GM23338 (cell line): ENCODE results near the gene SYT7. TPM values are rescaled to one million over a fixed set of nuclear protein-coding genes. Genes with fewer than 3 reads are reported as not detected.
A peak's percentile ranks its signal among the peaks of the same experiment; 100 is the strongest.

Source experiments
- ATAC-seq: fragments of 200-7000 bp; cut with Tn5 transposase; 3 replicates; pipeline ENCODE4 v1.9.1; 2020
- DNase-seq: peaks from one replicate; pipeline ENCODE4 v3.0.0-alpha.2; 2015; ENCODE audit warnings: low spot score
- H2AFZ ChIP-seq: fragments of 200-600 bp; sonication (generic); 2 replicates; pipeline ENCODE4 v1.8.0; 2016; ENCODE audit warnings: antibody characterized with exemption, mild to moderate bottlenecking, moderate library complexity
- H3F3A ChIP-seq: fragments of 200-600 bp; sonication (generic); replicated peaks from 2 replicates; pipeline ENCODE4 v1.8.0; 2017; ENCODE audit warnings: antibody characterized with exemption, mixed run types, low read depth
- H3K27ac ChIP-seq: fragments of 200-600 bp; sonication (generic); 2 replicates; pipeline ENCODE4 v1.6.1; 2016; ENCODE audit warnings: low read depth
- H3K27me3 ChIP-seq: fragments of 200-600 bp; sonication (generic); 2 replicates; pipeline ENCODE4 v1.8.0; 2016; ENCODE audit warnings: mild to moderate bottlenecking, mixed run types, moderate library complexity; ENCODE audit not compliant: insufficient read depth
- H3K36me3 ChIP-seq: fragments of 200-600 bp; sonication (generic); 2 replicates; pipeline ENCODE4 v1.8.0; 2016; ENCODE audit warnings: mild to moderate bottlenecking; ENCODE audit not compliant: insufficient read depth
- H3K4me1 ChIP-seq: fragments of 200-600 bp; sonication (generic); 2 replicates; pipeline ENCODE4 v1.8.0; 2016; ENCODE audit warnings: mild to moderate bottlenecking, moderate library complexity; ENCODE audit not compliant: insufficient read depth
- H3K4me2 ChIP-seq: fragments of 200-600 bp; sonication (generic); 2 replicates; pipeline ENCODE4 v1.7.1; 2017; ENCODE audit warnings: mixed run types
- H3K4me3 ChIP-seq: fragments of 200-600 bp; sonication (generic); 2 replicates; pipeline ENCODE4 v1.6.1; 2016; ENCODE audit warnings: mixed run types
- H3K79me2 ChIP-seq: fragments of 200-600 bp; sonication (generic); replicated peaks from 2 replicates; pipeline ENCODE4 v1.8.0; 2017; ENCODE audit warnings: mild to moderate bottlenecking; ENCODE audit not compliant: insufficient read depth
- H3K9me2 ChIP-seq: fragments of 200-600 bp; sonication (generic); 2 replicates; pipeline ENCODE4 v1.8.0; 2017; ENCODE audit not compliant: insufficient read depth
- H4K20me1 ChIP-seq: fragments of 200-600 bp; sonication (generic); replicated peaks from 2 replicates; pipeline ENCODE4 v1.8.0; 2017; ENCODE audit warnings: mild to moderate bottlenecking; ENCODE audit not compliant: insufficient read depth
- H3K27ac Mint-ChIP-seq: 2 replicates; pipeline ENCODE4 v1.8.0; 2020; ENCODE audit warnings: inconsistent platforms, mild to moderate bottlenecking, moderate library complexity, mixed read lengths
- H3K27me3 Mint-ChIP-seq: 3 replicates; pipeline ENCODE4 v1.8.0; 2022; ENCODE audit warnings: low read depth, mild to moderate bottlenecking, moderate library complexity, mixed read lengths, inconsistent platforms; ENCODE audit not compliant: insufficient read depth, poor library complexity
- H3K36me3 Mint-ChIP-seq: 3 replicates; pipeline ENCODE4 v1.8.0; 2021; ENCODE audit warnings: low read depth, mild to moderate bottlenecking, inconsistent platforms, moderate library complexity, mixed read lengths
- H3K4me1 Mint-ChIP-seq: 3 replicates; pipeline ENCODE4 v1.8.0; 2020; ENCODE audit warnings: mild to moderate bottlenecking, inconsistent platforms, mixed read lengths
- H3K4me3 Mint-ChIP-seq: 3 replicates; pipeline ENCODE4 v1.8.0; 2021; ENCODE audit warnings: moderate library complexity, mild to moderate bottlenecking, inconsistent platforms, mixed read lengths
- H3K9me3 Mint-ChIP-seq: 3 replicates; pipeline ENCODE4 v1.8.0; 2020; ENCODE audit warnings: moderate library complexity, mild to moderate bottlenecking, inconsistent platforms, mixed read lengths
- CREB1 ChIP-seq: fragments of 250-450 bp; sonication (Bioruptor Pico); IDR thresholded peaks from 2 replicates; pipeline ENCODE4 v1.5.0; 2020; ENCODE audit warnings: low read depth, mild to moderate bottlenecking, moderate library complexity
- ETS1 ChIP-seq: IDR thresholded peaks from 2 replicates; pipeline ENCODE4 v1.6.1; 2016; ENCODE audit warnings: antibody characterized with exemption
- EZH2phosphoT487 ChIP-seq: fragments of 200-600 bp; sonication (generic); IDR thresholded peaks from one replicate; pipeline ENCODE4 v1.8.1; 2018; ENCODE audit warnings: antibody characterized with exemption; ENCODE audit not compliant: unreplicated experiment
- JUNB ChIP-seq: IDR thresholded peaks from one replicate; pipeline ENCODE4 v1.6.1; 2016; ENCODE audit warnings: antibody characterized with exemption; ENCODE audit not compliant: unreplicated experiment
- NANOG ChIP-seq: IDR thresholded peaks from 2 replicates; pipeline ENCODE4 v1.6.1; 2016; ENCODE audit warnings: antibody characterized with exemption, borderline replicate concordance
- ZNF114 ChIP-seq: fragments of 250-450 bp; sonication (Bioruptor Pico); IDR thresholded peaks from 2 replicates; pipeline ENCODE4 v1.5.0; 2020; ENCODE audit warnings: mild to moderate bottlenecking, moderate library complexity
- ZNF331 ChIP-seq: fragments of 250-450 bp; sonication (Bioruptor Pico); IDR thresholded peaks from 2 replicates; pipeline ENCODE4 v1.5.0; 2020; ENCODE audit warnings: low read depth, mild to moderate bottlenecking, moderate library complexity
- ZNF462 ChIP-seq: fragments of 250-450 bp; sonication (Bioruptor Pico); IDR thresholded peaks from 2 replicates; pipeline ENCODE4 v1.5.0; 2020; ENCODE audit warnings: mild to moderate bottlenecking, moderate library complexity
- polyA plus RNA-seq: library from polyadenylated mRNA; unstranded; fragments of >200 nt; fragmentation: Nextera tagmentation; extraction: Ambion mirVana; gene quantifications from 2 replicates; pipeline ENCODE4 v1.2.1, GENCODE V29; 2016
- total RNA-seq: library from RNA; depleted of rRNA; stranded (reverse); fragments of >200 nt; shearing (Covaris generic); gene quantifications from 2 replicates; pipeline ENCODE4 v1.2.3, GENCODE V29; 2014
- TF ChIP-seq, protein P1 (sequence below), 2 experiments: fragments of 200-600 bp in 1 of 2; sonication (generic) in 1 of 2; conservative IDR thresholded peaks; 2 replicates each; pipeline versions ENCODE4 v1.5.1 to v1.6.1; 2016 to 2017; ENCODE audit warnings: antibody characterized with exemption in 2 of 2, low read depth in 2 of 2, mild to moderate bottlenecking in 2 of 2, moderate library complexity in 1 of 2

Gene SYT7
- total and polyA plus RNA-seq, 2 experiments from 2014 or later: 1.6 to 10.3 TPM

DNA sequence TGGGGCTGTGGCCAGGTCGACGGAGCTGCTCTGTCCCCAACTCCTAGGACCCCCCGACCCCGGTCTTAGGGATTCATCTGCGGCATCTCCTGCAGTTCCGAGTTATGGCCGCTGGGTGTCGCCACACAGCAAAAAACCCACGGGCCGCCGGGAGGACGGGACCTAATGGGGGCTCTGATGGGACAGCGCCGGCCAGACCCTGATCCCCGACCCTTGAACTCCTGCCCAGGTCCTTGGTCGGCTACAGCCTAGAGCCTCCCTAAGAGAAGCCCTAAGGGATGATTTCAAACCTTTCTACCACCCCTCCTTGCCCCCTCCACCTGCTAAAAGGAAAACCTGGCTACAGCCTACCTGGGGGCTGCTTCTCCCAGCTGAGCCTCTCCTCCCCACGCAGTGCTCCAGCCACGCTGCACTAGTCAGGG lies 103.1 kb downstream of the SYT7 start:
- Histone ChIP-seq H2AFZ (peak overlapping the region; percentile 69; the same call in 1 of the 2 replicates), H3K4me2 (peak overlapping the region; percentile 65; the same call in 1 of the 2 replicates), H3K36me3 (no peaks in the 10 kb centered on the region), H4K20me1 (0 out of 2 replicates have a peak, but pooled peaks cover 2% of the 10 kb centered on the region), H3K4me1 (peaks cover 14% of the 10 kb centered on the region), H3K9me2 (no peaks in the 10 kb centered on the region), H3F3A (0 out of 2 replicates have a peak, but pooled peaks cover 6% of the 10 kb centered on the region), H3K79me2 (no peaks in the 10 kb centered on the region), H3K4me3 (0 out of 2 replicates have a peak overlapping the region, but pooled peaks have one; percentile 16), H3K27me3 (no peaks in the 10 kb centered on the region), H3K27ac (no peak overlapping the region)
- DNase-seq (peak; percentile 82), ATAC-seq (peak; percentile 50)
- Mint-ChIP-seq H3K27ac (no peak overlapping the region), H3K9me3 (no peaks in the 10 kb centered on the region), H3K4me1 (peaks cover 27% of the 10 kb centered on the region), H3K36me3 (peaks cover 2% of the 10 kb centered on the region; the same call in 2 of the 3 replicates), H3K27me3 (peaks cover 8% of the 10 kb centered on the region), H3K4me3 (no peak overlapping the region)
- no peak for TF ChIP-seq ZNF114
- TF ChIP-seq NANOG: no peak
- TF ChIP-seq, protein P1, sequence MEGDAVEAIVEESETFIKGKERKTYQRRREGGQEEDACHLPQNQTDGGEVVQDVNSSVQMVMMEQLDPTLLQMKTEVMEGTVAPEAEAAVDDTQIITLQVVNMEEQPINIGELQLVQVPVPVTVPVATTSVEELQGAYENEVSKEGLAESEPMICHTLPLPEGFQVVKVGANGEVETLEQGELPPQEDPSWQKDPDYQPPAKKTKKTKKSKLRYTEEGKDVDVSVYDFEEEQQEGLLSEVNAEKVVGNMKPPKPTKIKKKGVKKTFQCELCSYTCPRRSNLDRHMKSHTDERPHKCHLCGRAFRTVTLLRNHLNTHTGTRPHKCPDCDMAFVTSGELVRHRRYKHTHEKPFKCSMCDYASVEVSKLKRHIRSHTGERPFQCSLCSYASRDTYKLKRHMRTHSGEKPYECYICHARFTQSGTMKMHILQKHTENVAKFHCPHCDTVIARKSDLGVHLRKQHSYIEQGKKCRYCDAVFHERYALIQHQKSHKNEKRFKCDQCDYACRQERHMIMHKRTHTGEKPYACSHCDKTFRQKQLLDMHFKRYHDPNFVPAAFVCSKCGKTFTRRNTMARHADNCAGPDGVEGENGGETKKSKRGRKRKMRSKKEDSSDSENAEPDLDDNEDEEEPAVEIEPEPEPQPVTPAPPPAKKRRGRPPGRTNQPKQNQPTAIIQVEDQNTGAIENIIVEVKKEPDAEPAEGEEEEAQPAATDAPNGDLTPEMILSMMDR (conservative IDR thresholded peaks at IDR 0.05; ENCODE audit: low read depth in 2 of 2): peak; percentile 94
- TF ChIP-seq JUNB: no peak

- H3K27ac ChIP-seq: no peak overlapping the region
- Mint-ChIP-seq H3K4me1 (peaks cover 24% of the 10 kb centered on the region), H3K27ac (no peak overlapping the region), H3K27me3 (peaks cover 7% of the 10 kb centered on the region), H3K9me3 (no peaks in the 10 kb centered on the region), H3K4me3 (no peak overlapping the region), H3K36me3 (peaks cover 4% of the 10 kb centered on the region; the same call in 2 of the 3 replicates)
- no peaks in the 10 kb centered on the region for H3K36me3 ChIP-seq
- H3K4me1 ChIP-seq: peaks cover 11% of the 10 kb centered on the region
- H3K9me2 ChIP-seq: no peaks in the 10 kb centered on the region
- 0 out of 2 replicates have a peak, but pooled peaks cover 6% of the 10 kb centered on the region for H3F3A ChIP-seq
- DNase-seq (peak; percentile 24), ATAC-seq (no peak)
- no peak overlapping the region for H2AFZ ChIP-seq
- 0 out of 2 replicates have a peak, but pooled peaks cover 2% of the 10 kb centered on the region for H4K20me1 ChIP-seq
- H3K79me2 ChIP-seq: no peaks in the 10 kb centered on the region
- 0 out of 2 replicates have a peak overlapping the region, but pooled peaks have one; percentile 16 for H3K4me3 ChIP-seq
- no peaks in the 10 kb centered on the region for H3K27me3 ChIP-seq
- peak overlapping the region; percentile 65; the same call in 1 of the 2 replicates for H3K4me2 ChIP-seq
- TF ChIP-seq ZNF462 (no peak), ETS1 (no peak), ZNF331 (CRISPR knock-in tag) (no peak), EZH2phosphoT487 (no peak), CREB1 (no peak)
- TF ChIP-seq, protein P1 (conservative IDR thresholded peaks at IDR 0.05; ENCODE audit: low read depth in 2 of 2): no peak
These were observed 103.8 kb downstream of the SYT7 start for GRCh38 chr11:61477126-61477525.
